ENCODE data around the gene CHURC1.

Gene CHURC1

DNA sequence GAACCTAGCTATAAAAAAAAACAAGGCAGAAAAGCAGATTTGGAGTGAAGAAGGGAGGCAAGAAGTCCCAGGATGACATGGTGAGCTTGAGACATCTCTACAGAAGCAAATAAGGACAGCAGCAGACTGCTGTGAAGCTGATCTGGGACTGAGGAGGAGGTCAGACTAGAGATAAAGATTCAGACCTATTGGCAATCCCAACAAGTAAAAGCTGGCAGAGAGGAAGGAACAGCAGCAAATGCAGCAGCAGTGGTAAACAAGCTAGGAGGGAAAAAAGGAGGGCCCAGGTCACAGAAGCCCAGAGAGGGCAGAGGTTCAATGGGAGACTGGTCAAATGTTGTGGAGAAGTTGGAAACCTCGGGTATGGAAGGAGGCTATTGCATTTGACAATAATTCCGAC is 45.9 kb upstream of the CHURC1 start:
- H3K36me3 ChIP-seq (ENCODE audit: insufficient read depth), result no peaks in the 10 kb centered on the region
- no peaks in the 10 kb centered on the region for H4K20me1 ChIP-seq (ENCODE audit: insufficient read depth)
- no peaks in the 10 kb centered on the region for H3K4me1 ChIP-seq (ENCODE audit: low read depth, poor library complexity, severe bottlenecking)
- H3K79me2 ChIP-seq (ENCODE audit: insufficient read depth, low read depth), result no peaks in the 10 kb centered on the region
- no peak overlapping the region for H2AFZ ChIP-seq (ENCODE audit: low read depth)
- no peak overlapping the region for H3K27ac ChIP-seq
- H3K9ac ChIP-seq, result no peak overlapping the region
- TF ChIP-seq, protein P1, sequence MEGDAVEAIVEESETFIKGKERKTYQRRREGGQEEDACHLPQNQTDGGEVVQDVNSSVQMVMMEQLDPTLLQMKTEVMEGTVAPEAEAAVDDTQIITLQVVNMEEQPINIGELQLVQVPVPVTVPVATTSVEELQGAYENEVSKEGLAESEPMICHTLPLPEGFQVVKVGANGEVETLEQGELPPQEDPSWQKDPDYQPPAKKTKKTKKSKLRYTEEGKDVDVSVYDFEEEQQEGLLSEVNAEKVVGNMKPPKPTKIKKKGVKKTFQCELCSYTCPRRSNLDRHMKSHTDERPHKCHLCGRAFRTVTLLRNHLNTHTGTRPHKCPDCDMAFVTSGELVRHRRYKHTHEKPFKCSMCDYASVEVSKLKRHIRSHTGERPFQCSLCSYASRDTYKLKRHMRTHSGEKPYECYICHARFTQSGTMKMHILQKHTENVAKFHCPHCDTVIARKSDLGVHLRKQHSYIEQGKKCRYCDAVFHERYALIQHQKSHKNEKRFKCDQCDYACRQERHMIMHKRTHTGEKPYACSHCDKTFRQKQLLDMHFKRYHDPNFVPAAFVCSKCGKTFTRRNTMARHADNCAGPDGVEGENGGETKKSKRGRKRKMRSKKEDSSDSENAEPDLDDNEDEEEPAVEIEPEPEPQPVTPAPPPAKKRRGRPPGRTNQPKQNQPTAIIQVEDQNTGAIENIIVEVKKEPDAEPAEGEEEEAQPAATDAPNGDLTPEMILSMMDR (conservative IDR thresholded peaks at IDR 0.05; ENCODE audit: low read depth, low read length), result no peak
- H3K27me3 ChIP-seq (ENCODE audit: insufficient read depth, low read depth), result no peaks in the 10 kb centered on the region
- no peak overlapping the region for H3K4me2 ChIP-seq
- H3K4me3 ChIP-seq (IDR thresholded peaks at IDR 0.05; ENCODE audit: insufficient read depth, low read depth, low read length), result no peak overlapping the region

DNA sequence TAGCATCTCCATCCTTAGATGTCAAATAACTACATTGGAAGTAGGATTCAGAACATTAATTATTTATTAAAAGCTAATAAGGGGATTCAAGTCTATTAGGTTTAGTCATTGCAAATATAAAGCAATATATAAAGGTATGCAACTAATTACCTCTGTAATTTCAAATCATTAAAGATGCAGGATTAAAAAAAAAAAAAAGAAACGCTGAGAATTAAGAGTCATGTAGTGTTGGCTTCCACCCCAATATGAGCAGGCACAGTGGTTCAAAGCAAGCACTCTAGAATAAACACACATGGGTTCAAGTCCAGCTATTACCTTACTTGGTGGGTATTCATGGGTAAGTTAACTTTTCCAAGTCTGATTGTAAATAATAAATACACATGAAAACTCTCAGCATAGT is 45.4 kb upstream of the CHURC1 start:
- TF ChIP-seq, protein P1 (conservative IDR thresholded peaks at IDR 0.05; ENCODE audit: low read depth, low read length), result no peak
- Histone ChIP-seq H2AFZ (ENCODE audit: low read depth) (no peak overlapping the region), H3K4me3 (IDR thresholded peaks at IDR 0.05; ENCODE audit: insufficient read depth, low read depth, low read length) (no peak overlapping the region), H3K27me3 (ENCODE audit: insufficient read depth, low read depth) (no peaks in the 10 kb centered on the region), H3K27ac (no peak overlapping the region), H3K36me3 (ENCODE audit: insufficient read depth) (no peaks in the 10 kb centered on the region), H3K4me1 (ENCODE audit: low read depth, poor library complexity, severe bottlenecking) (no peaks in the 10 kb centered on the region), H3K9ac (no peak overlapping the region), H4K20me1 (ENCODE audit: insufficient read depth) (no peaks in the 10 kb centered on the region), H3K4me2 (no peak overlapping the region), H3K79me2 (ENCODE audit: insufficient read depth, low read depth) (no peaks in the 10 kb centered on the region)

DNA sequence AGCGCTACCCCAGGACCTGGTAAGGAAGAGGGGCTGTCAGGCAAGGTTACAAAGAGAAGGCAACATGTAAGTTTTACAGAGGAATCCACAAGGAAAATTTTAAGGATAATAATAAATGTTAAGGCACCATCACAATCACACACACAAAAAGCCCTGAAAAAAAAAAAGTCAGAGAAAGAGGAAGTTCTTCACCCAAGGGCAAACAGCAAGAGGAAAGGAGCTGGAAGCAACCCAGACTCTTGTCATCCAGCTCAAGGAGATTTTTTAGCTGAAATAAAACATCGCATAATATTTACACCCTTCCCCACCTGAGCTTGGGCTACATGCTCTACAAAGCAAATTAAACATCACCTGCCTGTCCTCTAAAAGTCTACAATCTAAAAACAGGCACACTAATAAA is 44.1 kb upstream of the CHURC1 start:
- H3K36me3 ChIP-seq (ENCODE audit: insufficient read depth), result no peaks in the 10 kb centered on the region
- no peak overlapping the region for H3K4me3 ChIP-seq (IDR thresholded peaks at IDR 0.05; ENCODE audit: insufficient read depth, low read depth, low read length)
- H3K4me2 ChIP-seq, result no peak overlapping the region
- no peak overlapping the region for H2AFZ ChIP-seq (ENCODE audit: low read depth)
- no peaks in the 10 kb centered on the region for H3K79me2 ChIP-seq (ENCODE audit: insufficient read depth, low read depth)
- H3K27ac ChIP-seq, result no peak overlapping the region
- H3K27me3 ChIP-seq (ENCODE audit: insufficient read depth, low read depth), result no peaks in the 10 kb centered on the region
- no peak overlapping the region for H3K9ac ChIP-seq
- H3K4me1 ChIP-seq (ENCODE audit: low read depth, poor library complexity, severe bottlenecking), result no peaks in the 10 kb centered on the region
- TF ChIP-seq, protein P1 (conservative IDR thresholded peaks at IDR 0.05; ENCODE audit: low read depth, low read length), result no peak
- H4K20me1 ChIP-seq (ENCODE audit: insufficient read depth), result no peaks in the 10 kb centered on the region

DNA sequence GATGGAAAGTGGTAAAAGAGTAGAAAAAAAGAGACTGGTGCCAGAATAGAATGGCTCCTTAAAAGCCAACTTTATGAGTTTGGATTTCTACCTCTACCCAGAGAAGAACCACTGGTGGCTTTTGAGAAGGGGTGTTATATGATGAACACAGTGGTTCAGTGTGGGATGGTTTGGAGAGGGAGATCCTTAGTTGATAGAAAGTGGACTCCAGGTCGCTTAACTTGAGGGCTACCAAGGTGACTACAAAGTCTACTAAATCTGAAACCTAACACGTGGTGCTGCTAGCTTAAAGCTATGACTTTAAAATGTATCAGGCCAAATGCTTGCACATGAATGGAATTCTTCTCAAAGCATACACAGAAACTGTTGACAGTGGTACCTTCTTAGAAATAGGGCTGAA is 42.9 kb upstream of the CHURC1 start:
- no peak overlapping the region for H3K4me3 ChIP-seq (IDR thresholded peaks at IDR 0.05; ENCODE audit: insufficient read depth, low read depth, low read length)
- no peaks in the 10 kb centered on the region for H3K4me1 ChIP-seq (ENCODE audit: low read depth, poor library complexity, severe bottlenecking)
- H2AFZ ChIP-seq (ENCODE audit: low read depth), result no peak overlapping the region
- H3K4me2 ChIP-seq, result no peak overlapping the region
- TF ChIP-seq, protein P1 (conservative IDR thresholded peaks at IDR 0.05; ENCODE audit: low read depth, low read length), result no peak
- no peaks in the 10 kb centered on the region for H3K79me2 ChIP-seq (ENCODE audit: insufficient read depth, low read depth)
- no peaks in the 10 kb centered on the region for H3K27me3 ChIP-seq (ENCODE audit: insufficient read depth, low read depth)
- H3K27ac ChIP-seq, result no peak overlapping the region
- no peaks in the 10 kb centered on the region for H3K36me3 ChIP-seq (ENCODE audit: insufficient read depth)
- H4K20me1 ChIP-seq (ENCODE audit: insufficient read depth), result no peaks in the 10 kb centered on the region
- H3K9ac ChIP-seq, result no peak overlapping the region
